OCI-M1 (cell line): ENCODE data around the gene GFI1.
"Not testable (repeated sequence)": the region's sequence is repeated elsewhere in the genome, so short reads cannot be mapped to it uniquely, and the experiment has no call there.

Experiments used
- DNase-seq: peaks from one replicate; lab custom pipeline; 2025; lab: John Stamatoyannopoulos, UW

GFI1 gene

GRCh38 chr1:92464588-92465255 lies 22.0 kb downstream of the GFI1 start:
- no peak for DNase-seq

GRCh38 chr1:92461364-92462097 lies 25.2 kb downstream of the GFI1 start:
- peak; percentile 91 for DNase-seq

GRCh38 chr1:92459871-92460320 lies 26.8 kb downstream of the GFI1 start:
- DNase-seq, result peak; percentile 97

- DNase-seq, result peak; percentile 22
Measured at GRCh38 chr1:92458146-92458545, 28.6 kb downstream of the GFI1 start.

- DNase-seq, result no peak
Measured at GRCh38 chr1:92447976-92448375, 38.7 kb downstream of the GFI1 start.

GRCh38 chr1:92447033-92447681 lies 39.6 kb downstream of the GFI1 start:
- DNase-seq, result peak; percentile 81

GRCh38 chr1:92446546-92446945 lies 40.2 kb downstream of the GFI1 start:
- peak; percentile 93 for DNase-seq

- DNase-seq, result no peak
Measured at GRCh38 chr1:92445865-92446264, 40.9 kb downstream of the GFI1 start.

GRCh38 chr1:92444351-92444750 lies 42.4 kb downstream of the GFI1 start:
- no peak for DNase-seq

GRCh38 chr1:92443893-92444292 lies 42.8 kb downstream of the GFI1 start:
- DNase-seq, result no peak

GRCh38 chr1:92442351-92442750 lies 44.4 kb downstream of the GFI1 start:
- DNase-seq, result no peak

GRCh38 chr1:92441697-92442342 lies 44.9 kb downstream of the GFI1 start:
- no peak for DNase-seq

- no peak for DNase-seq
Measured at GRCh38 chr1:92441316-92441696, 45.4 kb downstream of the GFI1 start.

- DNase-seq, result no peak
Measured at GRCh38 chr1:92439291-92439690, 47.4 kb downstream of the GFI1 start.

- not testable (repeated sequence) for DNase-seq
Measured at GRCh38 chr1:92434572-92434971, 52.2 kb downstream of the GFI1 start.

GRCh38 chr1:92430030-92430429 lies 56.7 kb downstream of the GFI1 start:
- DNase-seq, result no peak

- DNase-seq, result no peak
Measured at GRCh38 chr1:92425617-92426016, 61.1 kb downstream of the GFI1 start.
